GM12878 (cell line): ENCODE data around the gene SNX2. TPM values are rescaled to one million over a fixed set of nuclear protein-coding genes. Genes with fewer than 3 reads are reported as not detected.

ENCODE experiments used
- BCL11A ChIP-seq: IDR thresholded peaks from 2 replicates; pipeline ENCODE4 v1.6.1; 2011; ENCODE audit warnings: low read depth, low read length
- CEBPB ChIP-seq, 2 experiments: fragments of 150-350 bp in 1 of 2; IDR thresholded peaks; 2 replicates each; pipeline ENCODE4 v1.6.1; 2012 to 2014; ENCODE audit warnings: low read depth in 2 of 2, low read length in 2 of 2, borderline replicate concordance in 1 of 2, inconsistent platforms in 1 of 2
- ELK1 ChIP-seq: IDR thresholded peaks from 2 replicates; pipeline ENCODE4 v1.6.1; 2012; ENCODE audit warnings: low read depth, low read length, improper control_type of control experiment
- ESRRA ChIP-seq: IDR thresholded peaks from 2 replicates; pipeline ENCODE4 v1.6.1; 2012; ENCODE audit warnings: mild to moderate bottlenecking, low read length, improper control_type of control experiment
- HDAC2 ChIP-seq: fragments of 200-600 bp; sonication (generic); IDR thresholded peaks from 2 replicates; pipeline ENCODE4 v1.6.1; 2017
- IKZF1 ChIP-seq: fragments of 450-650 bp; conservative IDR thresholded peaks from 2 replicates; pipeline ENCODE4 v1.6.1; 2017; ENCODE audit warnings: antibody characterized with exemption, mild to moderate bottlenecking
- MAX ChIP-seq: IDR thresholded peaks from 2 replicates; pipeline ENCODE4 v1.6.1; 2012; ENCODE audit warnings: low read depth, low read length, improper control_type of control experiment
- MXI1 ChIP-seq: fragments of 150-350 bp; IDR thresholded peaks from 2 replicates; pipeline ENCODE4 v1.6.1; 2011; ENCODE audit warnings: low read depth, mild to moderate bottlenecking, inconsistent platforms, low read length, improper control_type of control experiment
- NFYA ChIP-seq: IDR thresholded peaks from 2 replicates; pipeline ENCODE4 v1.6.1; 2011; ENCODE audit warnings: low read depth, mild to moderate bottlenecking, low read length, improper control_type of control experiment, borderline replicate concordance
- RAD51 ChIP-seq: fragments of 450-650 bp; IDR thresholded peaks from 2 replicates; pipeline ENCODE4 v1.6.1; 2016; ENCODE audit warnings: moderate library complexity, mild to moderate bottlenecking, inconsistent platforms
- RBBP5 ChIP-seq: fragments of 200-600 bp; sonication (generic); conservative IDR thresholded peaks from 2 replicates; pipeline ENCODE4 v1.6.1; 2016
- RFX5 ChIP-seq: IDR thresholded peaks from 2 replicates; pipeline ENCODE4 v1.6.1; 2011; ENCODE audit warnings: low read depth, low read length, improper control_type of control experiment
- SRF ChIP-seq, 2 experiments: IDR thresholded peaks; 2 replicates each; pipeline ENCODE4 v1.6.1; 2011; ENCODE audit warnings: low read depth in 2 of 2, low read length in 2 of 2, mild to moderate bottlenecking in 1 of 2, moderate library complexity in 1 of 2
- SUZ12 ChIP-seq: fragments of 200-600 bp; sonication (generic); IDR thresholded peaks from one replicate; pipeline ENCODE4 v1.6.1; 2018; ENCODE audit warnings: antibody characterized with exemption, mild to moderate bottlenecking; ENCODE audit not compliant: unreplicated experiment
- ZBTB4 ChIP-seq: fragments of 450-650 bp; formaldehyde crosslinking; IDR thresholded peaks from 2 replicates; pipeline ENCODE4 v1.4.0; 2022; ENCODE audit warnings: mild to moderate bottlenecking, moderate library complexity
- ZNF24 ChIP-seq: fragments of 450-650 bp; IDR thresholded peaks from 2 replicates; pipeline ENCODE4 v1.6.1; 2017; ENCODE audit warnings: antibody characterized with exemption, mild to moderate bottlenecking
- ZNF622 ChIP-seq: fragments of 450-650 bp; IDR thresholded peaks from 2 replicates; pipeline ENCODE4 v1.6.1; 2017; ENCODE audit warnings: mild to moderate bottlenecking, inconsistent platforms
- polyA plus RNA-seq, 11 experiments: library from polyadenylated mRNA; depleted of rRNA in 4 of 11; unstranded in 6 of 11; stranded (reverse) in 5 of 11; fragments of >200 nt; fragmentation: Nextera tagmentation in 4 of 11; fragmentation: Illumina TruSeq in 1 of 11; extraction: Ambion mirVana in 4 of 11; extraction: Trizol in 1 of 11; gene quantifications; 1 replicate in 1 of 11; 2 replicates in 10 of 11; pipeline versions ENCODE4 v1.2.1 to v1.2.3, GENCODE V29; 2011 to 2016; ENCODE audit warnings: inconsistent platforms in 2 of 11, missing spikeins in 2 of 11, low read depth in 1 of 11
- total RNA-seq, 4 experiments: library from RNA; depleted of rRNA in 3 of 4; stranded (reverse); fragments of >200 nt in 3 of 4; fragmentation: Illumina TruSeq in 1 of 4; extraction: Trizol in 1 of 4; gene quantifications; 2 replicates each; pipeline versions ENCODE4 v1.2.1 to v1.2.3, GENCODE V29; 2013 to 2021
- TF ChIP-seq, protein P1 (sequence below): fragments of 150-350 bp; IDR thresholded peaks from 2 replicates; pipeline ENCODE4 v1.6.1; 2014; ENCODE audit warnings: mild to moderate bottlenecking, low read depth, low read length
- TF ChIP-seq, protein P2 (sequence below): fragments of 450-650 bp; IDR thresholded peaks from 2 replicates; pipeline ENCODE4 v1.6.1; 2018; ENCODE audit warnings: mild to moderate bottlenecking, low read depth, moderate library complexity; ENCODE audit not compliant: partially characterized antibody
- TF ChIP-seq, protein P3 (sequence below): IDR thresholded peaks from 2 replicates; pipeline ENCODE4 v1.6.1; 2012; ENCODE audit warnings: low read length, inconsistent platforms

Gene SNX2
- total and polyA plus RNA-seq, 10 of the 15 experiments (the other 5 are each of a cell fraction or from before 2014, with no cell fraction given): 46.3 to 84.3 (median 63.0) TPM

- TF ChIP-seq ZNF622 (no peak), ZBTB4 (no peak), ESRRA (no peak), SUZ12 (no peak), HDAC2 (no peak), RFX5 (no peak), ELK1 (no peak), RBBP5 (no peak), MXI1 (no peak; the same call in 1 of the 2 replicates), ZNF24 (no peak), BCL11A (no peak), NFYA (no peak), MAX (peak; percentile 78), SRF (IDR thresholded peaks at IDR 0.05; ENCODE audit: low read depth in 2 of 2, low read length in 2 of 2) (no peak), RAD51 (peak; percentile 45), CEBPB (IDR thresholded peaks at IDR 0.05; ENCODE audit: borderline replicate concordance in 1 of 2, low read depth in 2 of 2, low read length in 2 of 2) (no peak), IKZF1 (0 out of 2 replicates have a peak, but pooled peaks have one; percentile 57)
- TF ChIP-seq, protein P1, sequence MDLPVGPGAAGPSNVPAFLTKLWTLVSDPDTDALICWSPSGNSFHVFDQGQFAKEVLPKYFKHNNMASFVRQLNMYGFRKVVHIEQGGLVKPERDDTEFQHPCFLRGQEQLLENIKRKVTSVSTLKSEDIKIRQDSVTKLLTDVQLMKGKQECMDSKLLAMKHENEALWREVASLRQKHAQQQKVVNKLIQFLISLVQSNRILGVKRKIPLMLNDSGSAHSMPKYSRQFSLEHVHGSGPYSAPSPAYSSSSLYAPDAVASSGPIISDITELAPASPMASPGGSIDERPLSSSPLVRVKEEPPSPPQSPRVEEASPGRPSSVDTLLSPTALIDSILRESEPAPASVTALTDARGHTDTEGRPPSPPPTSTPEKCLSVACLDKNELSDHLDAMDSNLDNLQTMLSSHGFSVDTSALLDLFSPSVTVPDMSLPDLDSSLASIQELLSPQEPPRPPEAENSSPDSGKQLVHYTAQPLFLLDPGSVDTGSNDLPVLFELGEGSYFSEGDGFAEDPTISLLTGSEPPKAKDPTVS: no peak
- TF ChIP-seq, protein P2, sequence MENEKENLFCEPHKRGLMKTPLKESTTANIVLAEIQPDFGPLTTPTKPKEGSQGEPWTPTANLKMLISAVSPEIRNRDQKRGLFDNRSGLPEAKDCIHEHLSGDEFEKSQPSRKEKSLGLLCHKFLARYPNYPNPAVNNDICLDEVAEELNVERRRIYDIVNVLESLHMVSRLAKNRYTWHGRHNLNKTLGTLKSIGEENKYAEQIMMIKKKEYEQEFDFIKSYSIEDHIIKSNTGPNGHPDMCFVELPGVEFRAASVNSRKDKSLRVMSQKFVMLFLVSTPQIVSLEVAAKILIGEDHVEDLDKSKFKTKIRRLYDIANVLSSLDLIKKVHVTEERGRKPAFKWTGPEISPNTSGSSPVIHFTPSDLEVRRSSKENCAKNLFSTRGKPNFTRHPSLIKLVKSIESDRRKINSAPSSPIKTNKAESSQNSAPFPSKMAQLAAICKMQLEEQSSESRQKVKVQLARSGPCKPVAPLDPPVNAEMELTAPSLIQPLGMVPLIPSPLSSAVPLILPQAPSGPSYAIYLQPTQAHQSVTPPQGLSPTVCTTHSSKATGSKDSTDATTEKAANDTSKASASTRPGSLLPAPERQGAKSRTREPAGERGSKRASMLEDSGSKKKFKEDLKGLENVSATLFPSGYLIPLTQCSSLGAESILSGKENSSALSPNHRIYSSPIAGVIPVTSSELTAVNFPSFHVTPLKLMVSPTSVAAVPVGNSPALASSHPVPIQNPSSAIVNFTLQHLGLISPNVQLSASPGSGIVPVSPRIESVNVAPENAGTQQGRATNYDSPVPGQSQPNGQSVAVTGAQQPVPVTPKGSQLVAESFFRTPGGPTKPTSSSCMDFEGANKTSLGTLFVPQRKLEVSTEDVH: no peak
- TF ChIP-seq, protein P3, sequence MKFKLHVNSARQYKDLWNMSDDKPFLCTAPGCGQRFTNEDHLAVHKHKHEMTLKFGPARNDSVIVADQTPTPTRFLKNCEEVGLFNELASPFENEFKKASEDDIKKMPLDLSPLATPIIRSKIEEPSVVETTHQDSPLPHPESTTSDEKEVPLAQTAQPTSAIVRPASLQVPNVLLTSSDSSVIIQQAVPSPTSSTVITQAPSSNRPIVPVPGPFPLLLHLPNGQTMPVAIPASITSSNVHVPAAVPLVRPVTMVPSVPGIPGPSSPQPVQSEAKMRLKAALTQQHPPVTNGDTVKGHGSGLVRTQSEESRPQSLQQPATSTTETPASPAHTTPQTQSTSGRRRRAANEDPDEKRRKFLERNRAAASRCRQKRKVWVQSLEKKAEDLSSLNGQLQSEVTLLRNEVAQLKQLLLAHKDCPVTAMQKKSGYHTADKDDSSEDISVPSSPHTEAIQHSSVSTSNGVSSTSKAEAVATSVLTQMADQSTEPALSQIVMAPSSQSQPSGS: no peak
These were observed at the start of gene SNX2 (continued) for GRCh38 chr5:122774861-122775549.
